Purkinje cell (primary cell): ENCODE measurements around the gene GSTK1. TPM values are rescaled to one million over a fixed set of nuclear protein-coding genes. Genes with fewer than 3 reads are reported as not detected.

ENCODE experiments used
- polyA plus RNA-seq: library from polyadenylated mRNA; unstranded; fragments of >200 nt; fragmentation: Nextera tagmentation; gene quantifications from 2 replicates; pipeline ENCODE4 v1.2.1, GENCODE V29; 2014

Gene GSTK1
- polyA plus RNA-seq, result 54.2 and 54.6 TPM in 2 replicates

DNA sequence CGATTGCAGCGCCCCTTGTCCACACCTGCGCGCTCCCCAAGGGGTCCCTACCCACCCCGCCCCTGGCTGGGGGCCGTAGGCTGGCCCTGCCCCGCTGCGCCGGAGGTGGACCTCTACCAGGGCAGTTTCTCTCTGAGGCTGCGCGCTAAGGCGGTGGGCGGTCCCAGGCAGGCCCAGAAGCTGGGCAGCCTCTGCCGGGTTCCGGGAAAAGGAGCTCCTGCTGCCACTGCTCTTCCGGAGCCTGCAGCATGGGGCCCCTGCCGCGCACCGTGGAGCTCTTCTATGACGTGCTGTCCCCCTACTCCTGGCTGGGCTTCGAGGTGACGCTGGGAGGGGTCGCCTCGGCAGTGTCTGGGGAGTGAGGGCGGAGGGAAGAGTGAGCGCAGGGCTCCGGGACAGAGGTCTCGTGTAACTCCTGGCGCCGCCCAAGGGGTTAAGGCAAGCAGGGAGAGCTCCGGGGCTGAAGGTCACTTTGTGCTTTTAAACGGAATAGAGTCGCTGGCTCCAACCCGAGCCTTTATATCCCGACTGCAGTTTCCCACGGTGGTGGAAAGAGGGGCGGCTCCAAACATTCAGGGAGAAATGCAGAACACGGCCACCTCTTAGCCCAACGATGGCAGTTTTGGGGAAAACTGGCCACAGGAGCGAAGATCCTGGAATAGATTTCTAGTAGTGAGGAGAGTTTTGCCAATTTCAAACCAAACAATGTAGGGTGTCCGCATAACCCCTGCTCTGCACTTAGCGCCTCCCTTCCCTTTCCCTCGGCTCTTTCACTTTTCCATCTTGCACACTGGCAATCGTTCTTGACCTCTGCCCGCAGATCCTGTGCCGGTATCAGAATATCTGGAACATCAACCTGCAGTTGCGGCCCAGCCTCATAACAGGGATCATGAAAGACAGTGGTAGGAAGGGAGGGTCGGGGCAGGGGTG, at the start of gene GSTK1:
Gene GSTK1, plus strand, starts transcription at position 176 of the 930 bp plus-strand sequence. Its CDS starts 73 bp downstream, at position 249.

GRCh38 chr7:143221737-143222136, 41.5 kb upstream of the GSTK1 start, which contains the start of gene TAS2R40:
Gene TAS2R40 (plus strand): TSS chr7:143222037. CDS start chr7:143222079, 42 bp downstream.

DNA sequence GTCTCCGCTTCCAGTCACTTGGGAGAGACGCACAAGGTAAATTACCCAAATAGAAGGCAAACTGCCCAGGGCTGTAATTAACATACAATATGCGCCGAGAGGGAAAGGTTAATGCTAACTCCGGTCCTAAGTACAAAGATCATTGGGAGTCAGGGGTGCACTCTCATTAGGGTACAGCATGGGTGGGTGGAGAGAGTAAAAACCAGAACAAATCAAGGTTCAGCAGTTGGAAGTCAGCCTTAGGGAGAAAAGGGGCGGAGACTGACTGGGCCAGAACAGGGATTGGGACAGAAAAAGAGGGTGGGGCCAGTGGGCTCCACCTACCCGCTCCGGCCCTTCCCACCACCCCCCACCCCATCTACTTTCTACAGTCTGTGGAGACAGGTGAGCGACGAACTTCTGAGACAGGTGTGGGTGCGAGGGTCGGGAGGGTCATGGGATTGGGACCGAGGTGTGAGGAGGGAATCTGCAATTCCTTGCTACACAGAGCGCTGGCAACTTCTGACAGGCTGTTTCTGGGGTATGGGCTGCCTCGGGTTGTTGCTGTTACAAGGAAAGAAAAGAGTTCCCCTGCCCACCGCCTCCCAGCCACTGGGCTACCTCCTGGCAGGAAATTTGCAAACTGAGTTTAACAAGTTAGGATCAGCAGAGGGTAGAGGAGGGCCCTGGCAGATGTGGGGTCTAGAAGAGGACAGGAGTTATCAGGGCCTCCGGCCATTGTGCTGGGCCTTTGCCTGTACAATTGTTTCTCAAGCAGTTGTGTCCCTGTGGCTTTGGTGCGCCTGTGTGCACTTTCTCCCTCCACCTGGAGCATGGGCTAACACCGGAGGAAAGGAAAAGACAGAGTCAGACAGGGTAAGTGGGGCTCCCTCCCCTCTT, 21.6 kb downstream of the GSTK1 start, which contains the start of gene TMEM139:
Gene TMEM139, plus strand, starts transcription at position 368 of the 879 bp plus-strand sequence. CDS start 1,000 bp downstream, outside the sequence.

DNA sequence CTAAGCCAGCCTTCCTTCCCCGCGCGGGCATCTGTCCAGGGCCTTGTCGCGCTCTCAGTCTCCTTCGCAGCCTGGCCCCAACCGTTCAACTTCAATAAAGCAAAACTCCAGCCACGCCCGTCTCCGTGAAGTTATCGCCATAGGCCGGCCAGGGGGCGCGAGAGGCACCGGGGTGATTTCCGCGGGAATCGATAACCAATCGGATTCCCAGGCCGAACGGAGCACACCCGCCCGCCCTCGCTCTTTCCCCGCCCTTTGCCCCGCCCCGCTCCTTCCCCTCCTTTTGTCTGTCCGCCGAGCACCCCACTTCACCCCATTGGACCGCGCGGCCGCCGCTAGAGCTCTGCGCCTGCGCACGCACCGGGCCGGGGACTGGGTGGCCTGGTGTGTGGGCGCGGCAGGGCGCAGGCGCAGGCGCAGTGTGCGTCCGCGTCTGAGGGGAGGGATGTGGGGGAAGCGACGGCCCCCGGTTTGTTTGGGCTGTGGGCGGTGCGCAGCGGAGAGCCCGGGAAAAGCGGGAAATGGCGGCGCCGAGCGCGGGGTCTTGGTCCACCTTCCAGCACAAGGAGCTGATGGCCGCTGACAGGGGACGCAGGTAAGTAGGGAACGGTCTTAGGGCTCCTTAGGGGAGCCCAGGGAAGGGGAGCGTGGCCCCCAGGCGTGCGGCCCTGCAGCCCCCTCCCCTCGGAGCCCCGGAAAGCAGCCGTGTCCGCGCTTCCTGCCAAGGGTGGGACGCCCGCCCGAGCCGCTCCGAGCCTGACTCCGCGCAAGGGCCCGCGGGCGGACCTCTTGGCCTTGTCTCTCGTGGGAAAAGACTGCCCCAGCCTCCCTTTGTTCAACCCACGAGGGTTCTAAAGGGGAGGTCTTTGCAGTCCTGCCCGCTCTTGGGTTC, 24.9 kb downstream of the GSTK1 start, which contains the start of gene CASP2:
Gene CASP2, plus strand, starts transcription at position 417 of the 892 bp plus-strand sequence. Its CDS starts 105 bp downstream, at position 522.

DNA sequence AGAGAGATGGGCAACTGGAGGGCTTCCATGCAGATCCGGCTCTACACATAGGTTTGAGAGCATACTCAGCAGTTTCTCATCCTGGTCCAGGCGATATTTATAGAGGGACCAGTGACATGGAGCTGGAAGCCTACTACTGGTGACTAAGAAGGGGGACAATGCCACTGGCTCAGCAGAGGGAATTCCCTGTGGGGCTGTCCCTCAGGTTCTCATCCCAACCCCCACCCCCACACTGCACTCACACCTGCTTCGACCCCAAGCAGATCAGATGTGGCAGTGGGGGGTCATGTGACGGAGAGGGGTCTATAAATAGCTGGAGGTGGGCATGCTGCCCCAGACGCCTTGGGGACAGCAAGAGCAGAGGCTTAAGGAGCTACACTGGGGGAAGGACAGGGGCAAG, 52.5 kb downstream of the GSTK1 start, which contains the start of gene CLCN1:
Gene CLCN1, plus strand, starts transcription at position 336 of the 400 bp plus-strand sequence. CDS start 102 bp downstream, outside the sequence.

Other genes starting within 250 kb of the GSTK1 start
- gene OR9A2, start 236.3 kb upstream of the GSTK1 start, polyA plus RNA-seq, result not detected in 2 replicates
- gene OR6V1, start 211.1 kb upstream of the GSTK1 start, polyA plus RNA-seq, result 1.2 TPM in 1 of 2 replicates, not detected in the other
- not detected in 2 replicates for gene PIP, start 131.4 kb upstream of the GSTK1 start, polyA plus RNA-seq
- gene TAS2R39, start 80.0 kb upstream of the GSTK1 start, polyA plus RNA-seq, result not detected in 2 replicates
- gene TAS2R40, start 41.4 kb upstream of the GSTK1 start, polyA plus RNA-seq, result not detected in 2 replicates
- 2.9 TPM in 1 of 2 replicates, not detected in the other for gene TMEM139, start 21.5 kb downstream of the GSTK1 start, polyA plus RNA-seq
- 1.3 and 3.5 TPM in 2 replicates for gene CASP2, start 24.9 kb downstream of the GSTK1 start, polyA plus RNA-seq
- not detected in 2 replicates for gene CLCN1, start 52.7 kb downstream of the GSTK1 start, polyA plus RNA-seq
- 0.35 and 3.6 TPM in 2 replicates for gene FAM131B, start 99.3 kb downstream of the GSTK1 start, polyA plus RNA-seq
- gene ZYX, start 117.9 kb downstream of the GSTK1 start, polyA plus RNA-seq, result 1.4 and 4.9 TPM in 2 replicates
- gene EPHA1, start 145.4 kb downstream of the GSTK1 start, polyA plus RNA-seq, result not detected in 2 replicates
- gene TAS2R60, start 180.0 kb downstream of the GSTK1 start, polyA plus RNA-seq, result not detected in 2 replicates
- gene TAS2R41, start 214.4 kb downstream of the GSTK1 start, polyA plus RNA-seq, result not detected in 2 replicates